Endodermal cell (in vitro differentiated cells): ENCODE results near the gene POLE. TPM values are rescaled to one million over a fixed set of nuclear protein-coding genes. Genes with fewer than 3 reads are reported as not detected.

Source experiments
- DNase-seq: peaks from one replicate; pipeline ENCODE4 v3.0.0-alpha.2; 2017
- H3K27ac ChIP-seq: 2 replicates; pipeline ENCODE4 v1.5.1; 2013; ENCODE audit warnings: mild to moderate bottlenecking, low read depth, low read length, moderate library complexity
- H3K27me3 ChIP-seq: 2 replicates; pipeline ENCODE4 v1.6.1; 2013; ENCODE audit warnings: mild to moderate bottlenecking, low read length, moderate library complexity; ENCODE audit not compliant: insufficient read depth, control insufficient read depth, poor library complexity, severe bottlenecking
- H3K36me3 ChIP-seq: 2 replicates; pipeline ENCODE4 v1.7.0; 2013; ENCODE audit warnings: mild to moderate bottlenecking, low read length, moderate library complexity; ENCODE audit not compliant: control insufficient read depth, insufficient read depth
- H3K4me1 ChIP-seq: one replicate; pipeline ENCODE4 v1.7.0; 2013; ENCODE audit warnings: low read length; ENCODE audit not compliant: control insufficient read depth, insufficient read depth
- H3K4me3 ChIP-seq: 2 replicates; pipeline ENCODE4 v1.5.1; 2013; ENCODE audit warnings: mild to moderate bottlenecking, low read length, moderate library complexity
- H3K9ac ChIP-seq: 2 replicates; pipeline ENCODE4 v1.6.1; 2013; ENCODE audit warnings: mild to moderate bottlenecking, low read length, moderate library complexity; ENCODE audit not compliant: poor library complexity, severe bottlenecking; ENCODE audit errors: extremely low read depth
- H3K9me3 ChIP-seq: 2 replicates; pipeline ENCODE4 v1.6.1; 2013; ENCODE audit warnings: mild to moderate bottlenecking, low read length, moderate library complexity; ENCODE audit not compliant: control insufficient read depth
- H3K27ac Mint-ChIP-seq: 2 replicates; pipeline ENCODE4 v1.8.0; 2020; ENCODE audit warnings: mixed read lengths
- H3K27me3 Mint-ChIP-seq: 2 replicates; pipeline ENCODE4 v1.8.0; 2021; ENCODE audit warnings: mild to moderate bottlenecking, mixed read lengths; ENCODE audit not compliant: insufficient read depth
- H3K36me3 Mint-ChIP-seq: 2 replicates; pipeline ENCODE4 v1.8.0; 2020; ENCODE audit warnings: low read depth, mixed read lengths
- H3K4me1 Mint-ChIP-seq: 2 replicates; pipeline ENCODE4 v1.8.0; 2020; ENCODE audit warnings: mixed read lengths
- H3K4me3 Mint-ChIP-seq: 2 replicates; pipeline ENCODE4 v1.8.0; 2020; ENCODE audit warnings: mild to moderate bottlenecking, moderate library complexity, mixed read lengths
- H3K9me3 Mint-ChIP-seq: 2 replicates; pipeline ENCODE4 v1.8.0; 2020; ENCODE audit warnings: mild to moderate bottlenecking, mixed read lengths
- WGBS, 2 experiments: methylation state at CpG; one replicate each; pipeline versions ENCODE4 v1.1.5 to v1.1.7; 2013; ENCODE audit warnings: missing lambda C conversion rate in 2 of 2, mixed read lengths in 1 of 2; ENCODE audit not compliant: insufficient coverage in 1 of 2, insufficient read length in 1 of 2; 5-methylcytosine and 5-hydroxymethylcytosine counted together
- total RNA-seq, 2 donors: library from RNA; stranded (reverse); fragmentation: NEBNext Ultra II Directional in 1 of 2; extraction: Animal tissue kit (Norgen Biotek cat#: 25700) in 1 of 2; gene quantifications; 2 replicates in 1 of 2; 3 replicates in 1 of 2; pipeline ENCODE4 v1.2.1, GENCODE V29; 2021
- TF ChIP-seq, protein P1 (sequence below): fragments of 200-600 bp; sonication (generic); conservative IDR thresholded peaks from 2 replicates; pipeline ENCODE4 v1.5.0; 2021; ENCODE audit warnings: antibody characterized with exemption, mild to moderate bottlenecking

POLE gene
- total RNA-seq, 2 donors from 2014 or later: 165 to 212 TPM

DNA sequence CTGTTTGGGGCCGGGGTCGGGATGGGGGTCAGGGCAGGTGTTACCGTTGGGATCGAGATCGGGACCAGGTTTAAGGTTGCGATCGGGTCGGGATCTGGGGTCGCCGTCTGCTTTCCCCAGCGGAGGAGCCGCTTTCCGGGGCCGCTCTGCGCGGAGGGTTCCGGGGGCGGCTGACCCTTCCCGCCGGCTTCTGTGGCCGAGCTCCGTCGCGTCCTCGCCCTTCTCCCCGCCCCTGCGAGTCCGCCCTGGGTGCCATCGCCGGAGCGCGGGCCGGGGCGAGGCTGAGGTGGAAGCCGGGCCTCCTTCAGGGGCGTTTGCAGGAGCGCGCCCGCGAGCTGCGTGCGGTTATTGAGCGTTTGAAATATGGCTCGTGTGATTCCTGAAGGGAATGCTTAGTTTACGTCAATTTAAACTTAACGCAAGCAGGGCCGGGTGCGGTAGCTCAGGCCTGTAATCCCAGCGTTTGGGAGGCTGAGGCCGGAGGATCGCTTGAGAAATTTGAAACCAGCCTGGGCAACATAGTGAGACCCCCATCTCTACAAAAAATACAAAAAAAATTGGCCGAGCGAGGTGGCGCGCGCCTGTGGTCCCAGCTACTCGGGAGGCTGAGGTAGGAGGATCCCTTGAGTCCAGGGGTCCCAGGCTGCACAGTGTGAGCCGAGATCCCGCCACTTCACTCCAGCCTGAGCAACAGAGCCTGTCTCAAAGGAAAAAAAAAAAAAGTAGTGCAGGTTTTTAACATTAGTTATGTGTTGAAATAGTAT, 24.1 kb upstream of the POLE start:
- Histone ChIP-seq H3K4me1 (no peaks in the 10 kb centered on the region), H3K4me3 (peak overlapping the region; percentile 85), H3K9me3 (no peaks in the 10 kb centered on the region), H3K36me3 (peaks cover 14% of the 10 kb centered on the region), H3K27me3 (no peaks in the 10 kb centered on the region), H3K27ac (no peak overlapping the region), H3K9ac (peak overlapping the region; percentile 62)
- Mint-ChIP-seq H3K27me3 (no peaks in the 10 kb centered on the region), H3K27ac (peak overlapping the region; percentile 70), H3K36me3 (peaks cover 34% of the 10 kb centered on the region), H3K4me1 (peaks cover 2% of the 10 kb centered on the region), H3K9me3 (no peaks in the 10 kb centered on the region), H3K4me3 (peak overlapping the region; percentile 89)
- DNase-seq: no peak
- 11 to 15% methylated on average over 44 to 59 of the region's 59 CpGs for WGBS, 2 experiments
- TF ChIP-seq, protein P1, sequence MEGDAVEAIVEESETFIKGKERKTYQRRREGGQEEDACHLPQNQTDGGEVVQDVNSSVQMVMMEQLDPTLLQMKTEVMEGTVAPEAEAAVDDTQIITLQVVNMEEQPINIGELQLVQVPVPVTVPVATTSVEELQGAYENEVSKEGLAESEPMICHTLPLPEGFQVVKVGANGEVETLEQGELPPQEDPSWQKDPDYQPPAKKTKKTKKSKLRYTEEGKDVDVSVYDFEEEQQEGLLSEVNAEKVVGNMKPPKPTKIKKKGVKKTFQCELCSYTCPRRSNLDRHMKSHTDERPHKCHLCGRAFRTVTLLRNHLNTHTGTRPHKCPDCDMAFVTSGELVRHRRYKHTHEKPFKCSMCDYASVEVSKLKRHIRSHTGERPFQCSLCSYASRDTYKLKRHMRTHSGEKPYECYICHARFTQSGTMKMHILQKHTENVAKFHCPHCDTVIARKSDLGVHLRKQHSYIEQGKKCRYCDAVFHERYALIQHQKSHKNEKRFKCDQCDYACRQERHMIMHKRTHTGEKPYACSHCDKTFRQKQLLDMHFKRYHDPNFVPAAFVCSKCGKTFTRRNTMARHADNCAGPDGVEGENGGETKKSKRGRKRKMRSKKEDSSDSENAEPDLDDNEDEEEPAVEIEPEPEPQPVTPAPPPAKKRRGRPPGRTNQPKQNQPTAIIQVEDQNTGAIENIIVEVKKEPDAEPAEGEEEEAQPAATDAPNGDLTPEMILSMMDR: no peak

DNA sequence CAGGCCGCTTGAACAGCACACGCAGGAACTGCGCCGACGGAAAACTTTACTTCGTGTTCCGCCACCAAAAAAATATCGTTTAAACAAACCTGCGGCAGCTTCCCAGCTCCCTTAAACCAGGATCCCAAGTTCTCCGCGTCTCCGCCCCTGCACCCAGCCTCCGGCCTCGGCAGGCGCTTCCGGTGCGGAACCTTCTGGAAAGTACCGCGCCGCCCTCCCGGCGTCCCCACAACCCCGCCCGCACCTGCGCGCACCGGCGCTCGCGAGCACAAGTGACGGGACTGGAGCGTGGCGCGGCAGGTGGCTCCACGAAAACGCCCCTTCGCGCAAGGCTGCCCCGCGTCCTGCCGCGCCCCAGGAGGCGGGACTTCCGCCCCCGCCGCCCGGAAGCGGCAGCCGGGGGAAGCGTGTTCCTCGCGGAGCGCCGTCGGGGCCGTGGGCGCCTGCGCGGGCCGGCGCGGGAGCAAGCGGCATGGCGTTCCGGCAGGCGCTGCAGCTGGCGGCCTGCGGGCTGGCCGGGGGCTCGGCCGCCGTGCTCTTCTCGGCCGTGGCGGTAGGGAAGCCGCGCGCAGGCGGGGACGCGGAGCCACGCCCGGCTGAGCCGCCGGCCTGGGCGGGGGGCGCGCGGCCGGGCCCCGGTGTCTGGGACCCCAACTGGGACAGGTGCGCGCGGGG, 23.4 kb upstream of the POLE start, which contains the start of gene PGAM5:
Gene PGAM5 (plus strand): TSS at position 438 of the 675 bp plus-strand sequence. CDS start 35 bp downstream, at position 473.
- Mint-ChIP-seq H3K4me1 (peaks cover 2% of the 10 kb centered on the region), H3K27me3 (no peaks in the 10 kb centered on the region), H3K27ac (peak within 1 kb of the TSS; percentile 96), H3K36me3 (peaks cover 28% of the 10 kb centered on the region), H3K9me3 (no peaks in the 10 kb centered on the region), H3K4me3 (peak within 1 kb of the TSS; percentile 89)
- WGBS, 2 experiments: 0% methylated on average over 20 to 94 of the region's 94 CpGs
- Histone ChIP-seq H3K9ac (peak within 1 kb of the TSS; percentile 84), H3K27me3 (no peaks in the 10 kb centered on the region), H3K9me3 (no peaks in the 10 kb centered on the region), H3K36me3 (peaks cover 13% of the 10 kb centered on the region), H3K4me1 (no peaks in the 10 kb centered on the region), H3K27ac (peak within 1 kb of the TSS; percentile 77), H3K4me3 (peak within 1 kb of the TSS; percentile 92)
- TF ChIP-seq, protein P1: no peak
- DNase-seq: peak; percentile 91

DNA sequence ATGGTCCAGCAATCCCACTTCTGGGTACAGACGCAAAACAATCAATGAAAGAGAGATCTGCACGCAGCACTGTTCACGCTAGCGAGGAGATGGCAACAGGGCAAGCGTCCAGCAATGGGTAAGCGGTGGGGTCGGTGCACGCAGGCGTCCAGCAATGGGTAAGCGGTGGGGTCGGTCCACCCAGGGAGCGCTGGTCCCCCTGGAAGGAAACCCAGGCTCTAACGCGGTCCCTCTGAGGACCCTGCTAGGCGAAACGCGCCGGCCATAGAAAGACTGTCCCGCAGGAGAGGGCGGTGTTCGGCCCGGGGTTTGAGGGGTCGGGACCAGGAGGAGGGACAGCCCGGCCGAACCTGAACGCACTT, 22.9 kb upstream of the POLE start:
- 4 to 9% methylated on average over 21 to 26 of the region's 26 CpGs for WGBS, 2 experiments
- H3K4me3 ChIP-seq: peak overlapping the region; percentile 92
- peaks cover 11% of the 10 kb centered on the region for H3K36me3 ChIP-seq
- H3K9me3 ChIP-seq: no peaks in the 10 kb centered on the region
- DNase-seq: peak; percentile 87
- peaks cover 2% of the 10 kb centered on the region for H3K4me1 Mint-ChIP-seq
- no peaks in the 10 kb centered on the region for H3K27me3 Mint-ChIP-seq
- peak overlapping the region; percentile 89 for H3K4me3 Mint-ChIP-seq
- H3K27me3 ChIP-seq: no peaks in the 10 kb centered on the region
- TF ChIP-seq, protein P1: no peak
- no peaks in the 10 kb centered on the region for H3K9me3 Mint-ChIP-seq
- H3K27ac ChIP-seq: peak overlapping the region; percentile 77
- peak overlapping the region; percentile 84 for H3K9ac ChIP-seq
- no peaks in the 10 kb centered on the region for H3K4me1 ChIP-seq
- H3K36me3 Mint-ChIP-seq: peaks cover 26% of the 10 kb centered on the region
- peak overlapping the region; percentile 96 for H3K27ac Mint-ChIP-seq
